IMR-90 (cell line): ENCODE data around the gene LCP1. TPM values are rescaled to one million over a fixed set of nuclear protein-coding genes. Genes with fewer than 3 reads are reported as not detected.

Experiments used
- ATAC-seq: fragments of 200-7000 bp; cut with Tn5 transposase; 2 replicates; pipeline ENCODE4 v1.9.1; 2020; ENCODE audit warnings: low read depth, mild to moderate bottlenecking, moderate library complexity
- BruUV-seq: library from RNA; stranded (reverse); fragments of 400-500 nt; replicated peaks from 2 replicates; lab custom pipeline; 2021; lab: Mats Ljungman, UMichigan
- CTCF ChIA-PET: fragments of 300-600 bp; formaldehyde crosslinking; extraction: SDS; loops from one replicate; lab custom pipeline; 2021; ENCODE audit warnings: antibody characterized with exemption; lab: Yijun Ruan, JAX
- POLR2A ChIA-PET: fragments of 300-600 bp; sonication (Branson Sonifier 250); formaldehyde crosslinking; loops from one replicate; lab custom pipeline; 2022; ENCODE audit warnings: antibody characterized with exemption; ENCODE audit not compliant: unreplicated experiment; lab: Charles Lee
- DNase-seq: peaks from one replicate; pipeline ENCODE4 v3.0.0; 2013
- H2AFZ ChIP-seq: replicated peaks from 2 replicates; pipeline ENCODE3; 2013; ENCODE audit warnings: low read length, mild to moderate bottlenecking; ENCODE audit not compliant: poor library complexity
- H2AK5ac ChIP-seq: 2 replicates; pipeline ENCODE4 v1.6.1; 2013; ENCODE audit warnings: low read depth, low read length, inconsistent platforms
- H2AK9ac ChIP-seq: replicated peaks from 2 replicates; pipeline ENCODE3; 2013; ENCODE audit warnings: mild to moderate bottlenecking, low read depth, low read length, moderate library complexity; ENCODE audit not compliant: poor library complexity
- H2BK120ac ChIP-seq: 2 replicates; pipeline ENCODE4 v1.6.1; 2013; ENCODE audit warnings: low read depth, low read length, inconsistent platforms
- H2BK15ac ChIP-seq: 3 replicates; pipeline ENCODE4 v1.6.1; 2013; ENCODE audit warnings: low read depth, low read length, inconsistent platforms
- H2BK20ac ChIP-seq: 2 replicates; pipeline ENCODE4 v1.6.1; 2013; ENCODE audit warnings: low read depth, mild to moderate bottlenecking, inconsistent platforms, low read length, moderate library complexity
- H2BK5ac ChIP-seq: 2 replicates; pipeline ENCODE4 v1.6.1; 2013; ENCODE audit warnings: mild to moderate bottlenecking, low read depth, low read length, inconsistent platforms; ENCODE audit not compliant: poor library complexity, severe bottlenecking
- H3K14ac ChIP-seq: replicated peaks from 2 replicates; pipeline ENCODE4 v1.6.1; 2013; ENCODE audit warnings: low read depth, low read length, inconsistent platforms
- H3K18ac ChIP-seq: 2 replicates; pipeline ENCODE4 v1.6.1; 2013; ENCODE audit warnings: low read depth, low read length, control low read depth
- H3K23ac ChIP-seq: 2 replicates; pipeline ENCODE4 v1.6.1; 2013; ENCODE audit warnings: low read depth, low read length, inconsistent platforms
- H3K27ac ChIP-seq: 2 replicates; pipeline ENCODE4 v1.5.1; 2013; ENCODE audit warnings: mild to moderate bottlenecking, control low read depth, low read length; ENCODE audit not compliant: insufficient read depth
- H3K27me3 ChIP-seq: 2 replicates; pipeline ENCODE4 v1.6.1; 2013; ENCODE audit warnings: low read length; ENCODE audit not compliant: control insufficient read depth, insufficient read depth
- H3K36me3 ChIP-seq: 2 replicates; pipeline ENCODE4 v1.6.1; 2013; ENCODE audit warnings: low read length, mixed read lengths; ENCODE audit not compliant: control insufficient read depth, insufficient read depth
- H3K4ac ChIP-seq: 2 replicates; pipeline ENCODE4 v1.6.1; 2013; ENCODE audit warnings: low read depth, low read length, inconsistent platforms
- H3K4me1 ChIP-seq: 2 replicates; pipeline ENCODE4 v1.6.1; 2013; ENCODE audit warnings: low read length, mixed read lengths; ENCODE audit not compliant: control insufficient read depth, insufficient read depth
- H3K4me2 ChIP-seq: 2 replicates; pipeline ENCODE4 v1.6.1; 2013; ENCODE audit warnings: low read depth, mild to moderate bottlenecking, control low read depth, low read length, moderate library complexity
- H3K4me3 ChIP-seq: 2 replicates; pipeline ENCODE4 v1.5.1; 2013; ENCODE audit warnings: low read depth, mild to moderate bottlenecking, control low read depth, low read length, moderate library complexity; ENCODE audit not compliant: insufficient read depth
- H3K56ac ChIP-seq: 2 replicates; pipeline ENCODE4 v1.6.1; 2013; ENCODE audit warnings: low read length, inconsistent platforms; ENCODE audit not compliant: insufficient read depth; ENCODE audit errors: extremely low read depth
- H3K79me1 ChIP-seq, 2 experiments: 2 replicates each; pipeline ENCODE4 v1.6.1; 2013; ENCODE audit warnings: low read length in 2 of 2, inconsistent platforms in 1 of 2, low read depth in 1 of 2
- H3K9ac ChIP-seq: 2 replicates; pipeline ENCODE4 v1.6.1; 2013; ENCODE audit warnings: low read depth, low read length, control low read depth
- H3K9me1 ChIP-seq: 2 replicates; pipeline ENCODE4 v1.6.1; 2013; ENCODE audit warnings: low read length, inconsistent platforms; ENCODE audit not compliant: insufficient read depth
- H3K9me3 ChIP-seq: 2 replicates; pipeline ENCODE4 v1.6.1; 2013; ENCODE audit warnings: low read length; ENCODE audit not compliant: control insufficient read depth, insufficient read depth
- H4K20me1 ChIP-seq: 2 replicates; pipeline ENCODE4 v1.6.1; 2013; ENCODE audit warnings: low read length, inconsistent platforms; ENCODE audit not compliant: insufficient read depth
- H4K5ac ChIP-seq: 2 replicates; pipeline ENCODE4 v1.6.1; 2013; ENCODE audit warnings: mild to moderate bottlenecking, low read depth, low read length, control low read depth
- H4K8ac ChIP-seq, 2 experiments: 2 replicates each; pipeline ENCODE4 v1.6.1; 2013; ENCODE audit warnings: low read depth in 2 of 2, low read length in 2 of 2, control low read depth in 1 of 2, inconsistent platforms in 1 of 2
- H4K91ac ChIP-seq: 2 replicates; pipeline ENCODE4 v1.6.1; 2013; ENCODE audit warnings: low read depth, low read length, inconsistent platforms; ENCODE audit not compliant: insufficient read depth
- CEBPB ChIP-seq: IDR thresholded peaks from 2 replicates; pipeline ENCODE4 v1.6.1; 2012; ENCODE audit warnings: low read depth, low read length, improper control_type of control experiment
- CTCF ChIP-seq: conservative IDR thresholded peaks from 2 replicates; pipeline ENCODE4 v1.5.1; 2012; ENCODE audit warnings: mild to moderate bottlenecking, low read depth, low read length, improper control_type of control experiment
- FOS ChIP-seq: fragments of 150-350 bp; IDR thresholded peaks from 2 replicates; pipeline ENCODE4 v1.6.1; 2016; ENCODE audit warnings: low read depth, low read length
- MAZ ChIP-seq: IDR thresholded peaks from 2 replicates; pipeline ENCODE4 v1.6.1; 2012; ENCODE audit warnings: low read depth, mild to moderate bottlenecking, low read length, improper control_type of control experiment, moderate library complexity, borderline replicate concordance
- NFE2L2 ChIP-seq: fragments of 150-350 bp; IDR thresholded peaks from 2 replicates; pipeline ENCODE4 v1.6.1; 2016; ENCODE audit warnings: low read depth, mild to moderate bottlenecking, low read length
- POLR2A ChIP-seq: IDR thresholded peaks from 2 replicates; pipeline ENCODE4 v1.6.1; 2012; ENCODE audit warnings: mild to moderate bottlenecking, low read depth, low read length
- RCOR1 ChIP-seq: IDR thresholded peaks from 2 replicates; pipeline ENCODE4 v1.6.1; 2012; ENCODE audit warnings: mild to moderate bottlenecking, low read length, improper control_type of control experiment; ENCODE audit not compliant: insufficient replicate concordance
- RFX5 ChIP-seq: IDR thresholded peaks from 2 replicates; pipeline ENCODE4 v1.8.0; 2012; ENCODE audit warnings: low read depth, mild to moderate bottlenecking, low read length, moderate library complexity
- SMC3 ChIP-seq: fragments of 150-350 bp; IDR thresholded peaks from 2 replicates; pipeline ENCODE4 v1.6.1; 2016; ENCODE audit warnings: low read depth, mild to moderate bottlenecking, antibody characterized with exemption, low read length, moderate library complexity
- WGBS, 2 experiments: methylation state at CpG; one replicate each; pipeline versions ENCODE4 v1.1.5 to v1.1.7; 2013; ENCODE audit warnings: missing lambda C conversion rate in 2 of 2; ENCODE audit not compliant: insufficient read length in 1 of 2; ENCODE audit errors: extremely low coverage in 2 of 2; 5-methylcytosine and 5-hydroxymethylcytosine counted together
- dilution Hi-C: fragments of 300-500 bp; cut with HindIII; formaldehyde crosslinking; loops from one replicate; pipeline ENCODE4 v1.14.3; 2018; ENCODE audit warnings: low sequenced_read_pairs; ENCODE audit not compliant: unreplicated experiment
- in situ Hi-C: fragments of 300-500 bp; cut with MboI; formaldehyde crosslinking; loops from 3 replicates; pipeline ENCODE4 v1.14.3; 2019; ENCODE audit warnings: low sequenced_read_pairs, inconsistent platforms, mixed read lengths
- intact Hi-C: fragments of 100-400 bp; cut with micrococcal nuclease; formaldehyde crosslinking; loops from 2 replicates; pipeline ENCODE4 v1.10.0; 2022
- polyA plus RNA-seq, 3 experiments: library from polyadenylated mRNA; depleted of rRNA; stranded (reverse); fragments of >200 nt; gene quantifications; 2 replicates each; pipeline ENCODE4 v1.2.3, GENCODE V29; 2012; ENCODE audit warnings: low replicate concordance in 1 of 3
- total RNA-seq: library from RNA; depleted of rRNA; stranded (reverse); fragments of >200 nt; gene quantifications from 2 replicates; pipeline ENCODE4 v1.2.3, GENCODE V29; 2012

The LCP1 gene
- total and polyA plus RNA-seq, 2 of the 4 experiments (the other 2 are of a cell fraction): not detected

GRCh38 chr13:46088821-46089562 lies 93.0 kb downstream of the LCP1 start:
- no peak overlapping the region for H3K56ac ChIP-seq

More at GRCh38 chr13:46088821-46089562, 93.0 kb downstream of the LCP1 start:
- Histone ChIP-seq H3K36me3 (no peaks in the 10 kb centered on the region), H2BK20ac (no peak overlapping the region), H3K4me1 (no peaks in the 10 kb centered on the region), H3K4me3 (no peak overlapping the region), H3K9me3 (no peaks in the 10 kb centered on the region), H3K4me2 (no peak overlapping the region), H2BK120ac (no peak overlapping the region), H3K18ac (no peak overlapping the region), H2AK9ac (no peak overlapping the region), H2AFZ (no peak overlapping the region), H3K9ac (no peak overlapping the region), H3K27ac (no peak overlapping the region), H2BK15ac (no peak overlapping the region), H4K20me1 (no peaks in the 10 kb centered on the region), H2BK5ac (no peak overlapping the region), H3K14ac (no peak overlapping the region), H4K8ac (no peak overlapping the region), H3K79me1 (no peaks in the 10 kb centered on the region), H4K91ac (no peak overlapping the region), H4K5ac (no peak overlapping the region), H3K23ac (no peak overlapping the region), H3K4ac (no peak overlapping the region), H2AK5ac (no peak overlapping the region), H3K9me1 (no peaks in the 10 kb centered on the region), H3K27me3 (peaks cover 2% of the 10 kb centered on the region; the same call in 1 of the 2 replicates)
- DNase-seq: no peak
- ATAC-seq: no peak
- TF ChIP-seq RCOR1 (no peak), NFE2L2 (no peak), CTCF (no peak), POLR2A (no peak), CEBPB (no peak), FOS (no peak), RFX5 (no peak), MAZ (no peak), SMC3 (no peak)
- CTCF ChIA-PET: no interaction called here
- WGBS, 2 experiments: no CpG with 5 or more reads among the region's 5 CpGs
- dilution Hi-C loops (no loop called here), intact Hi-C loops (no loop called here), in situ Hi-C loops (no loop called here)
- POLR2A ChIA-PET: no interaction called here
- no TSS peak for BruUV-seq
